ENCODE measurements around the gene C1orf74. TPM values are rescaled to one million over a fixed set of nuclear protein-coding genes. Genes with fewer than 3 reads are reported as not detected.

The C1orf74 gene
- total RNA-seq, 4 donors from 2014 or later, result 0.20 to 2.7 (median 2.4) TPM; not detected in 1

DNA sequence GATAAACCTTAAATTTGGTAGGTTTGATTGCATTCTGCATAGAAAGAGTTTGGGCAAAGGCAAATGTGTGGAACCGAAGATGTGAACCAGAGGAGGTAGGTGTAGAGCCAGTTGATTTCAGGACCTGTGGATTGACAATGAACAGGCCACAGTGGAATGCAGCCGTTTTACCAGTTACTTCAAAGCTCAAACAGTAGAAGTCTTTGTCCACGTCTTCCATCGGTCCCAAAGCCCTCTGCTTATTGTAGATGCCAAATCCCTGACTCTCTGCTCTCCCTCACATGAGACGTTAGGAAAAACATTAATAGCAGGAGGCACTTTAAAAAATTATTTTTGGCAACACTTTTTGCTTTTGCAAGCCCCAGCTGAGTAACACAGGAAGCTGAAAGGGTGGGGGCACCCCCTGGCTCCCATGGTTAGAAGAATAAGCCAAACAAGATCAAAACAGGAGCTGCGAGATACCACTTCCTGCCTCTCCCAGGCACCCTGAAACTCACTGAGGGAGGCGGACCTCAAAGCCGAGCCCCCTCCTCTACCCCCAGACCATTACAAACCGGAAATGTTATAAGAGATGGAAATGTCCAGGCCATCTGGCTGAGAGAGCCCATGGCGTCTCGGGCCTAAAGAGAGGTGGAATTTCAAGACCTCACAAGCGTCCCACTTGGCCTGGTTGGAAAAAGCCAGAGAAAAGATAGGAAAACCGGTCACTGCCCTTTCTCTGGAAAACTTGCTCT is 15.0 kb downstream of the C1orf74 start:
- intact Hi-C loops (cut with DNase I; ENCODE audit: low total_unique reads), result no loop called here
- DNase-seq, result peak; percentile 69
- TF ChIP-seq POLR2AphosphoS5 (IDR thresholded peaks at IDR 0.05), result peak; percentile 29 to 85 (median 51)
- TF ChIP-seq, protein P1, sequence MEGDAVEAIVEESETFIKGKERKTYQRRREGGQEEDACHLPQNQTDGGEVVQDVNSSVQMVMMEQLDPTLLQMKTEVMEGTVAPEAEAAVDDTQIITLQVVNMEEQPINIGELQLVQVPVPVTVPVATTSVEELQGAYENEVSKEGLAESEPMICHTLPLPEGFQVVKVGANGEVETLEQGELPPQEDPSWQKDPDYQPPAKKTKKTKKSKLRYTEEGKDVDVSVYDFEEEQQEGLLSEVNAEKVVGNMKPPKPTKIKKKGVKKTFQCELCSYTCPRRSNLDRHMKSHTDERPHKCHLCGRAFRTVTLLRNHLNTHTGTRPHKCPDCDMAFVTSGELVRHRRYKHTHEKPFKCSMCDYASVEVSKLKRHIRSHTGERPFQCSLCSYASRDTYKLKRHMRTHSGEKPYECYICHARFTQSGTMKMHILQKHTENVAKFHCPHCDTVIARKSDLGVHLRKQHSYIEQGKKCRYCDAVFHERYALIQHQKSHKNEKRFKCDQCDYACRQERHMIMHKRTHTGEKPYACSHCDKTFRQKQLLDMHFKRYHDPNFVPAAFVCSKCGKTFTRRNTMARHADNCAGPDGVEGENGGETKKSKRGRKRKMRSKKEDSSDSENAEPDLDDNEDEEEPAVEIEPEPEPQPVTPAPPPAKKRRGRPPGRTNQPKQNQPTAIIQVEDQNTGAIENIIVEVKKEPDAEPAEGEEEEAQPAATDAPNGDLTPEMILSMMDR (IDR thresholded peaks at IDR 0.05), result no peak
- Histone ChIP-seq H3K9me3 (no peaks in the 10 kb centered on the region), H3K4me3 (peak overlapping the region in 2 of 4 donors; percentile 2 to 39), H3K36me3 (no peaks in the 10 kb centered on the region), H3K27ac (peak overlapping the region; percentile 75 to 88 (median 80)), H3K27me3 (no peaks in the 10 kb centered on the region), H3K4me1 (peaks cover 6 to 25% (median 21%) of the 10 kb centered on the region in 4 donors)
- WGBS, 2 donors (ENCODE audit: low coverage in 1 of 2), result 31 to 40% methylated on average over 3 to 13 of the region's 13 CpGs
- in situ Hi-C loops (cut with MboI; ENCODE audit: low pct_ligation_motif_present in 1 of 4, low pct_unique_long_range_greater_than_20kb in 1 of 4, low sequenced_read_pairs in 3 of 4), result no loop called here

DNA sequence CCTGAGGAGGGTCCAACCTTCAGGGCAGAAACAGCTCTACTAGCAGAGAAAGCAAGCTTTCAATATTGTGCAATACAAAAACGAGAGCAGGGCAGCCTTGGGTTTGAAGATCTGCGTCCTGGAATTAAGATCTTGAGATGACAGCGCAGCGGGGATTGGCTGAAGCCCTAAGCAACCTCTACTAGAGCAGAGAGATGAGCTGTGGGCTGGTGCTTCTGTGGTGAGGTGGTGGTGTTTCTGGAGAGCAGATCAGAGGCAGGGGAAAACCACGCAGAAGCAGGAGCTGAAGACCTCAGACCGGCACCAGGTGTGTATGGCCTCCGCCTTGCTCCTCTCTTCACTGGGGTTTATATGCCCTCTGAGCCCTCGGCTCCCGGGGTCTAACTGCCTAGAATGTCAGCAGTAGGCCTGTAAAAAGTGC is 16.0 kb downstream of the C1orf74 start:
- peak overlapping the region; percentile 75 to 88 (median 80) for H3K27ac ChIP-seq
- DNase-seq, result peak; percentile 77
- H3K9me3 ChIP-seq, result no peaks in the 10 kb centered on the region
- H3K4me3 ChIP-seq, result peak overlapping the region in 2 of 4 donors; percentile 2 to 39
- 63% methylated on average over 9 of the region's 9 CpGs; no CpG with 5 or more reads in 1 of the 2 donors for WGBS, 2 donors (ENCODE audit: low coverage in 1 of 2)
- peaks cover 6 to 25% (median 21%) of the 10 kb centered on the region in 4 donors for H3K4me1 ChIP-seq
- in situ Hi-C loops (cut with MboI; ENCODE audit: low pct_ligation_motif_present in 1 of 4, low pct_unique_long_range_greater_than_20kb in 1 of 4, low sequenced_read_pairs in 3 of 4), result no loop called here
- H3K27me3 ChIP-seq, result no peaks in the 10 kb centered on the region
- peak; percentile 39 for TF ChIP-seq POLR2A (IDR thresholded peaks at IDR 0.05)
- TF ChIP-seq EP300 (IDR thresholded peaks at IDR 0.05; ENCODE audit: low read depth), result no peak
- TF ChIP-seq POLR2AphosphoS5 (IDR thresholded peaks at IDR 0.05), result peak in 2 of 3 donors; percentile 11 to 48
- TF ChIP-seq, protein P1 (IDR thresholded peaks at IDR 0.05), result no peak
- H3K36me3 ChIP-seq, result no peaks in the 10 kb centered on the region
- intact Hi-C loops (cut with DNase I; ENCODE audit: low total_unique reads), result no loop called here

DNA sequence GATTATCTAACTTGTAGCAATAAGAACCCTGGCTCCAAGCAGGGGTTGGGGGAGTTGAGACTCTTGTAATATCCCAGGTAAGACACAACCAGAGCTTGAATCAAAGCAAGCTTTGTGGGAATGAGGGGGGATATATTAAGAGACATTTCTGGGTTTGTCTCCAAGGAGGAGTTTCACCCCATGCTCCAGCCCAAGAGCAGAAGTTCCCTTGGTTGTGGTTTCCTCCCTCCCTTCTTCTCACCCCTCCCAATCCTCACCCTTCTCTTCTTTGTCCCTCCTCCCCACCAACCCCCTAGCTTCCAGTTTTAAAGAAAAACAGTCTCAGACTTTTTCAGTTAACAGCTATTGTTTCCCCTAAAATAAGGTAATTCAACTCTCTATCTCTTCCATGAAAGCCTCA is 16.7 kb downstream of the C1orf74 start:
- intact Hi-C loops (cut with DNase I; ENCODE audit: low total_unique reads) (no loop called here), in situ Hi-C loops (cut with MboI; ENCODE audit: low pct_ligation_motif_present in 1 of 4, low pct_unique_long_range_greater_than_20kb in 1 of 4, low sequenced_read_pairs in 3 of 4) (no loop called here)
- peaks cover 6 to 25% (median 21%) of the 10 kb centered on the region in 4 donors for H3K4me1 ChIP-seq
- H3K27ac ChIP-seq, result peak overlapping the region; percentile 75 to 88 (median 80)
- H3K27me3 ChIP-seq, result no peaks in the 10 kb centered on the region
- no peaks in the 10 kb centered on the region for H3K36me3 ChIP-seq
- no peak overlapping the region for H3K4me3 ChIP-seq
- H3K9me3 ChIP-seq, result no peaks in the 10 kb centered on the region
- TF ChIP-seq, protein P1 (IDR thresholded peaks at IDR 0.05), result no peak
- TF ChIP-seq POLR2A (IDR thresholded peaks at IDR 0.05), result no peak
- no peak for TF ChIP-seq POLR2AphosphoS5 (IDR thresholded peaks at IDR 0.05)
- no peak for TF ChIP-seq EP300 (IDR thresholded peaks at IDR 0.05; ENCODE audit: low read depth)
- DNase-seq, result no peak

DNA sequence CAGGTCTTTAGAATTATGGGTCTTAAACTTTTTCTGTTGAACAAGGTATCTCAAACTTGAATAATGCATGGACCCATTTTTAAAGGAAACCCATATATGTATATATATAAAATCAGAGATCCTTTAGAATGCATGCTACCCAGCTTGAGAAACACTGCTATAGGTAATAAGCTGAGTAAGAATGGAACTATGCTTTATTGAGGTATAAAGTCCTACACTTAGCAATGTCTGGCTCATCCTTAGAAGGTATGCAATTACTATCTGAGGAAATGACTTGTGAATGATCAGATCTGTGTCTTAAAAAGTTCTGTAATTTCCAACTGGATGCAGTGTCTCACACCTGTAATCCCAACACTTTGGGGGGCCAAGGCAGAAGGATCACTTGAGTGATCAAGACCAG is 17.3 kb downstream of the C1orf74 start:
- Histone ChIP-seq H3K36me3 (no peaks in the 10 kb centered on the region), H3K9me3 (no peaks in the 10 kb centered on the region), H3K4me3 (no peak overlapping the region), H3K4me1 (peaks cover 6 to 25% (median 21%) of the 10 kb centered on the region in 4 donors), H3K27ac (no peak overlapping the region), H3K27me3 (no peaks in the 10 kb centered on the region)
- TF ChIP-seq POLR2A (IDR thresholded peaks at IDR 0.05) (no peak), POLR2AphosphoS5 (IDR thresholded peaks at IDR 0.05) (no peak), EP300 (IDR thresholded peaks at IDR 0.05; ENCODE audit: low read depth) (no peak)
- TF ChIP-seq, protein P1 (IDR thresholded peaks at IDR 0.05), result no peak
- no peak for DNase-seq
- intact Hi-C loops (cut with DNase I; ENCODE audit: low total_unique reads) (no loop called here), in situ Hi-C loops (cut with MboI; ENCODE audit: low pct_ligation_motif_present in 1 of 4, low pct_unique_long_range_greater_than_20kb in 1 of 4, low sequenced_read_pairs in 3 of 4) (no loop called here)
